ENCODE measurements around the gene PCDH9.
"Not testable (repeated sequence)": the region's sequence is repeated elsewhere in the genome, so short reads cannot be mapped to it uniquely, and the experiment has no call there.

PCDH9 gene

GRCh38 chr13:66895780-66896179 is 334.4 kb downstream of the PCDH9 start:
- H3K4me3 ChIP-seq (ENCODE audit: low read depth, low read length): no peak overlapping the region
- no peak for DNase-seq (ENCODE audit: low read depth, low spot score)
- ChIA-PET CTCF (no interaction called here), POLR2A (no interaction called here)
- no peak for TF ChIP-seq CTCF (IDR thresholded peaks at IDR 0.05; ENCODE audit: insufficient read depth, low read length, missing control alignments)

- DNase-seq (ENCODE audit: low read depth, low spot score): no peak
- H3K4me3 ChIP-seq (ENCODE audit: low read depth, low read length): no peak overlapping the region
- CTCF ChIA-PET: no interaction called here
- POLR2A ChIA-PET: no interaction called here
- no peak for TF ChIP-seq CTCF (IDR thresholded peaks at IDR 0.05; ENCODE audit: insufficient read depth, low read length, missing control alignments)
Observed at GRCh38 chr13:66895320-66895719, 334.8 kb downstream of the PCDH9 start.

GRCh38 chr13:66888698-66889097 is 341.4 kb downstream of the PCDH9 start:
- no peak for DNase-seq (ENCODE audit: low read depth, low spot score)
- no peak for TF ChIP-seq CTCF (IDR thresholded peaks at IDR 0.05; ENCODE audit: insufficient read depth, low read length, missing control alignments)
- no peak overlapping the region for H3K4me3 ChIP-seq (ENCODE audit: low read depth, low read length)
- ChIA-PET POLR2A (no interaction called here), CTCF (no interaction called here)

GRCh38 chr13:66887088-66887487 is 343.0 kb downstream of the PCDH9 start:
- DNase-seq (ENCODE audit: low read depth, low spot score): no peak
- TF ChIP-seq CTCF (IDR thresholded peaks at IDR 0.05; ENCODE audit: insufficient read depth, low read length, missing control alignments): no peak
- ChIA-PET CTCF (interaction anchor here (1.1 kb wide), 1 partner anchor 961 kb away, joined by 3 read pairs; no protein-coding TSS in a partner anchor), POLR2A (no interaction called here)
- no peak overlapping the region for H3K4me3 ChIP-seq (ENCODE audit: low read depth, low read length)

- ChIA-PET CTCF (interaction anchor here (1.1 kb wide), 1 partner anchor 961 kb away, joined by 3 read pairs; no protein-coding TSS in a partner anchor), POLR2A (no interaction called here)
- H3K4me3 ChIP-seq (ENCODE audit: low read depth, low read length): no peak overlapping the region
- no peak for TF ChIP-seq CTCF (IDR thresholded peaks at IDR 0.05; ENCODE audit: insufficient read depth, low read length, missing control alignments)
- DNase-seq (ENCODE audit: low read depth, low spot score): no peak
Observed at GRCh38 chr13:66886264-66886663, 343.9 kb downstream of the PCDH9 start.

GRCh38 chr13:66881170-66881569 is 349.0 kb downstream of the PCDH9 start:
- POLR2A ChIA-PET; CTCF ChIA-PET; H3K4me3 ChIP-seq (ENCODE audit: low read depth, low read length): not testable (repeated sequence)

GRCh38 chr13:66879988-66880387 is 350.1 kb downstream of the PCDH9 start:
- no peak overlapping the region for H3K4me3 ChIP-seq (ENCODE audit: low read depth, low read length)
- DNase-seq (ENCODE audit: low read depth, low spot score): no peak
- TF ChIP-seq CTCF (IDR thresholded peaks at IDR 0.05; ENCODE audit: insufficient read depth, low read length, missing control alignments): no peak
- CTCF ChIA-PET: no interaction called here
- POLR2A ChIA-PET: no interaction called here

More at GRCh38 chr13:66881170-66881569, 349.0 kb downstream of the PCDH9 start:
- not testable (repeated sequence) for DNase-seq (ENCODE audit: low read depth, low spot score)
